IPS-18a (cell line): ENCODE data around the gene AUTS2.

ENCODE experiments used
- H3K27ac ChIP-seq: one replicate; pipeline ENCODE4 v1.5.1; 2013; ENCODE audit warnings: low read length
- H3K27me3 ChIP-seq: one replicate; pipeline ENCODE4 v1.6.1; 2013; ENCODE audit warnings: mild to moderate bottlenecking, low read length; ENCODE audit not compliant: control insufficient read depth, insufficient read depth
- H3K36me3 ChIP-seq: one replicate; pipeline ENCODE4 v1.6.1; 2013; ENCODE audit warnings: low read depth, low read length; ENCODE audit not compliant: control insufficient read depth
- H3K4me1 ChIP-seq: one replicate; pipeline ENCODE4 v1.6.1; 2013; ENCODE audit warnings: low read depth, low read length; ENCODE audit not compliant: control insufficient read depth
- H3K4me3 ChIP-seq: one replicate; pipeline ENCODE4 v1.5.1; 2013; ENCODE audit warnings: low read length
- H3K9ac ChIP-seq: one replicate; pipeline ENCODE4 v1.6.1; 2013; ENCODE audit warnings: mild to moderate bottlenecking, low read length, moderate library complexity
- H3K9me3 ChIP-seq: one replicate; pipeline ENCODE4 v1.6.1; 2013; ENCODE audit warnings: low read depth, low read length; ENCODE audit not compliant: control insufficient read depth

The AUTS2 gene

GRCh38 chr7:69898189-69898588 lies 299.9 kb downstream of the AUTS2 start:
- Histone ChIP-seq H3K4me3 (no peak overlapping the region), H3K9me3 (no peaks in the 10 kb centered on the region), H3K9ac (no peak overlapping the region), H3K27me3 (no peaks in the 10 kb centered on the region), H3K36me3 (no peaks in the 10 kb centered on the region), H3K27ac (no peak overlapping the region), H3K4me1 (peaks cover 8% of the 10 kb centered on the region)

GRCh38 chr7:69903410-69903809 lies 305.1 kb downstream of the AUTS2 start:
- Histone ChIP-seq H3K4me1 (no peaks in the 10 kb centered on the region), H3K9me3 (no peaks in the 10 kb centered on the region), H3K9ac (no peak overlapping the region), H3K27ac (no peak overlapping the region), H3K27me3 (no peaks in the 10 kb centered on the region), H3K4me3 (no peak overlapping the region), H3K36me3 (no peaks in the 10 kb centered on the region)

- Histone ChIP-seq H3K4me1 (no peaks in the 10 kb centered on the region), H3K9me3 (no peaks in the 10 kb centered on the region), H3K9ac (no peak overlapping the region), H3K4me3 (no peak overlapping the region), H3K36me3 (no peaks in the 10 kb centered on the region), H3K27ac (no peak overlapping the region), H3K27me3 (no peaks in the 10 kb centered on the region)
Measured at GRCh38 chr7:69906283-69906995, 308.2 kb downstream of the AUTS2 start.

GRCh38 chr7:69907720-69908119 lies 309.4 kb downstream of the AUTS2 start:
- H3K36me3 ChIP-seq: no peaks in the 10 kb centered on the region
- no peak overlapping the region for H3K4me3 ChIP-seq
- H3K27me3 ChIP-seq: no peaks in the 10 kb centered on the region
- no peak overlapping the region for H3K27ac ChIP-seq
- no peaks in the 10 kb centered on the region for H3K4me1 ChIP-seq
- H3K9ac ChIP-seq: no peak overlapping the region
- no peaks in the 10 kb centered on the region for H3K9me3 ChIP-seq

GRCh38 chr7:69908454-69908853 lies 310.2 kb downstream of the AUTS2 start:
- Histone ChIP-seq H3K4me1 (no peaks in the 10 kb centered on the region), H3K9ac (no peak overlapping the region), H3K36me3 (no peaks in the 10 kb centered on the region)

GRCh38 chr7:69910150-69910549 lies 311.9 kb downstream of the AUTS2 start:
- no peaks in the 10 kb centered on the region for H3K9me3 ChIP-seq
- H3K36me3 ChIP-seq: no peaks in the 10 kb centered on the region
- H3K4me3 ChIP-seq: no peak overlapping the region
- H3K4me1 ChIP-seq: no peaks in the 10 kb centered on the region
- H3K27ac ChIP-seq: no peak overlapping the region
- no peaks in the 10 kb centered on the region for H3K27me3 ChIP-seq
- H3K9ac ChIP-seq: no peak overlapping the region

More at GRCh38 chr7:69908454-69908853, 310.2 kb downstream of the AUTS2 start:
- Histone ChIP-seq H3K9me3 (no peaks in the 10 kb centered on the region), H3K27me3 (no peaks in the 10 kb centered on the region), H3K4me3 (no peak overlapping the region), H3K27ac (no peak overlapping the region)

- Histone ChIP-seq H3K4me3 (no peak overlapping the region), H3K9me3 (no peaks in the 10 kb centered on the region), H3K9ac (no peak overlapping the region), H3K27ac (no peak overlapping the region), H3K4me1 (no peaks in the 10 kb centered on the region), H3K36me3 (no peaks in the 10 kb centered on the region), H3K27me3 (no peaks in the 10 kb centered on the region)
Measured at GRCh38 chr7:69911337-69911736, 313.1 kb downstream of the AUTS2 start.

- H3K9ac ChIP-seq: no peak overlapping the region
- no peaks in the 10 kb centered on the region for H3K9me3 ChIP-seq
- H3K4me3 ChIP-seq: no peak overlapping the region
- H3K27me3 ChIP-seq: no peaks in the 10 kb centered on the region
- H3K36me3 ChIP-seq: no peaks in the 10 kb centered on the region
- no peaks in the 10 kb centered on the region for H3K4me1 ChIP-seq
- H3K27ac ChIP-seq: no peak overlapping the region
Measured at GRCh38 chr7:69912141-69912540, 313.9 kb downstream of the AUTS2 start.

- no peaks in the 10 kb centered on the region for H3K36me3 ChIP-seq
- no peaks in the 10 kb centered on the region for H3K9me3 ChIP-seq
- no peak overlapping the region for H3K9ac ChIP-seq
- H3K4me1 ChIP-seq: no peaks in the 10 kb centered on the region
- H3K4me3 ChIP-seq: no peak overlapping the region
- H3K27me3 ChIP-seq: no peaks in the 10 kb centered on the region
- no peak overlapping the region for H3K27ac ChIP-seq
Measured at GRCh38 chr7:69912846-69913245, 314.6 kb downstream of the AUTS2 start.

GRCh38 chr7:69919426-69920111 lies 321.3 kb downstream of the AUTS2 start:
- Histone ChIP-seq H3K36me3 (no peaks in the 10 kb centered on the region), H3K4me1 (no peaks in the 10 kb centered on the region), H3K9ac (no peak overlapping the region), H3K9me3 (no peaks in the 10 kb centered on the region), H3K4me3 (no peak overlapping the region), H3K27ac (no peak overlapping the region), H3K27me3 (no peaks in the 10 kb centered on the region)

GRCh38 chr7:69920797-69921196 lies 322.5 kb downstream of the AUTS2 start:
- Histone ChIP-seq H3K9ac (no peak overlapping the region), H3K27ac (no peak overlapping the region), H3K4me1 (no peaks in the 10 kb centered on the region), H3K27me3 (no peaks in the 10 kb centered on the region), H3K36me3 (no peaks in the 10 kb centered on the region), H3K4me3 (no peak overlapping the region), H3K9me3 (no peaks in the 10 kb centered on the region)
